Limb (tissue), 2 donors: ENCODE measurements around the gene ERICH2.

Experiments used
- DNase-seq, 2 donors: peaks; one replicate each; pipeline ENCODE4 v3.0.0-alpha.2; 2016; ENCODE audit errors: extremely low spot score in 2 of 2

Gene ERICH2

DNA sequence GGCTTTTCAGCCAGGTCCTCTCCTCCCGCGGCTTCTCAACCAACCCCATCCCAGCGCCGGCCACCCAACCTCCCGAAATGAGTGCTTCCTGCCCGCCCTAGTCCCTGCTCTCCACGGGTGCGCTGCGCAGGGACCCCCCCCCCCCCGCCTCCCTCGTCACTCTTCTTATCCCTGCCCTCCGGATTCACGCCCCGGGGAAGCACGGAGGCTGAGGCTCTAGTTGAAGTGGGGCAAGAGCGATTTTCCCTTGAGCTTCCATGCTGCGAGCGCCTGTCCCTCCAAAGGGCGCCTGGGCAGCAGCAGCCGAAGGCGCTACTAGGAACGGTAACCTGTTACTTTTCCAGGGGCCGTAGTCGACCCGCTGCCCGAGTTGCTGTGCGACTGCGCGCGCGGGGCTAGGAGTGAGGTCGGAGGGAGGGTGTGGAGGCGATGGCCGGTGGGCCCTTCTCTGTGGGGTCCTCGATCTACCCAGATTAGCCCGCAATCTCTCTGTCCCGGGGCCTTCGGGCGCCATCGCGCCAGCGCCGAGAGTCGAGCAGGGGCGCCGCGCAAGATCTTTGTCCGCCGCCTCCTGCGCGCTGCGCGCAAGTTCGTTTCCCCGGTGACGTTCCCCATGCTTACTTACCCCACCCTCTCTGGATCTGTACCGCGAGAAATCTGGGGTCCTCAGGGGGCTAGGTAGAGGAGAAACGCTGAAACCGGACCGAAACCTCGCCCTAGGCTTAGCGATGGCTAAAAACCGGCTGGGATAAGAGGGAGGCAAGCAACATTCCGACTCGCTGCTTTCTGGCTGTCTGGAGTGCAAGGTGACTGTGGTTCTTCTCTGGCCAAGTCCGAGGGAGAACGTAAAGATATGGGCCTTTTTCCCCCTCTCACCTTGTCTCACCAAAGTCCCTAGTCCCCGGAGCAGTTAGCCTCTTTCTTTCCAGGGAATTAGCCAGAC lies 47.2 kb downstream of the ERICH2 start:
- peak in 1 of 2 donors; percentile 64 for DNase-seq

DNA sequence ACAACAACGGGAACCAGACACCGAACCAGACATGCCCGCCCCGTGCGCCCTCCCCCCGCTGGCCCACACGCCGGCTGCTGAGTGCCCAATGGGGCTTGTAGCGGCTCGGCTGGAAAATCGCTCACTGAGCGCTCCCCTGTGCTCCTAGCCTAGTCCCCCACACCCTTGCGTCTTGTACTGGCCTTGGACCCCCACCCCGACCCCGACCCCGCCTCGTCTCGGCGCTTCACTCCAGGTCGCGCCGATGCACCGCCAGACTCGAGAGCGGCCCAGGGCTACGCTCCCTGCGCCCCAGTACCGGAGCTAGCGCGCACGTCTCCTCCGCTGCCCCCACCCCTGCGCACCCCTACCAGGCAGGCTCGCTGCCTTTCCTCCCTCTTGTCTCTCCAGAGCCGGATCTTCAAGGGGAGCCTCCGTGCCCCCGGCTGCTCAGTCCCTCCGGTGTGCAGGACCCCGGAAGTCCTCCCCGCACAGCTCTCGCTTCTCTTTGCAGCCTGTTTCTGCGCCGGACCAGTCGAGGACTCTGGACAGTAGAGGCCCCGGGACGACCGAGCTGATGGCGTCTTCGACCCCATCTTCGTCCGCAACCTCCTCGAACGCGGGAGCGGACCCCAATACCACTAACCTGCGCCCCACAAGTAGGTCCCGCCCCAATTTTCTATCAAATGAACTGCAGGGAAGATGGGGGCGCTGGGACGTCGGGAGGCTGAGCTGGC lies 48.0 kb downstream of the ERICH2 start:
- no peak for DNase-seq

DNA sequence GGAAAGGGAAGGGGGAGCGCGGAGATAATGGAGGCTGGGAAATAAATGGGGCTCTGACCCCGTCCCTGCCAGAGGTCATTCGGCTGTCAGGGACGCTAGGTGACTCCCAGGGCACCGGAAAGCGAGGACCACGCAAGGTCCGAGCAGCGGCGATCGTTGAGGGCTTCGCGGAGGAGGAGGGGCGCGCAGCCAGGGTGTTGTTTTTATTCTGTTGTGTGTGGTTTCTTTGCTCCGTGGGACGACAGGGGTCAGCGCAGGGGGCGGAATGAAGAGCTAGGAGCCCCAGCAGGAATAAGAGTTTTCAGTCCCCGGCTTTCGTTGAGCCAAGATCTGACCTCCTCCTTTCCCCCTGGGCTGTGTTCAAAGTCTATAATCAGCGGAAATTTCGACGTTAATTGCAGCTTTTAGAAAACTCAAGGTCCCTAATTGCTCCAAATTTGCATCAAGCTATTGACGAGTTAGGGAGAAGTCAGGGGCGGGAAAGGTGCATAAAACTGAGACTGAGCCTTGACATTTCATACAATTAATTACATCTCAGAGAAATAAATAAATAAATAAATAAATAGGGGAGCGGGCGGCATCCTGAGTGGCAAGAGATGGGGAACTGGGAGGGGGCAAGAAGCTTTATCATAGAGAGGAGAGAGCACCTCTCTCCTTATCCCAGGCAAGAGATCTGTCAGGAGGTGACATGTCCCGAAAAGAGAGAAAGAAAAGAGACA lies 48.7 kb downstream of the ERICH2 start:
- DNase-seq = no peak

DNA sequence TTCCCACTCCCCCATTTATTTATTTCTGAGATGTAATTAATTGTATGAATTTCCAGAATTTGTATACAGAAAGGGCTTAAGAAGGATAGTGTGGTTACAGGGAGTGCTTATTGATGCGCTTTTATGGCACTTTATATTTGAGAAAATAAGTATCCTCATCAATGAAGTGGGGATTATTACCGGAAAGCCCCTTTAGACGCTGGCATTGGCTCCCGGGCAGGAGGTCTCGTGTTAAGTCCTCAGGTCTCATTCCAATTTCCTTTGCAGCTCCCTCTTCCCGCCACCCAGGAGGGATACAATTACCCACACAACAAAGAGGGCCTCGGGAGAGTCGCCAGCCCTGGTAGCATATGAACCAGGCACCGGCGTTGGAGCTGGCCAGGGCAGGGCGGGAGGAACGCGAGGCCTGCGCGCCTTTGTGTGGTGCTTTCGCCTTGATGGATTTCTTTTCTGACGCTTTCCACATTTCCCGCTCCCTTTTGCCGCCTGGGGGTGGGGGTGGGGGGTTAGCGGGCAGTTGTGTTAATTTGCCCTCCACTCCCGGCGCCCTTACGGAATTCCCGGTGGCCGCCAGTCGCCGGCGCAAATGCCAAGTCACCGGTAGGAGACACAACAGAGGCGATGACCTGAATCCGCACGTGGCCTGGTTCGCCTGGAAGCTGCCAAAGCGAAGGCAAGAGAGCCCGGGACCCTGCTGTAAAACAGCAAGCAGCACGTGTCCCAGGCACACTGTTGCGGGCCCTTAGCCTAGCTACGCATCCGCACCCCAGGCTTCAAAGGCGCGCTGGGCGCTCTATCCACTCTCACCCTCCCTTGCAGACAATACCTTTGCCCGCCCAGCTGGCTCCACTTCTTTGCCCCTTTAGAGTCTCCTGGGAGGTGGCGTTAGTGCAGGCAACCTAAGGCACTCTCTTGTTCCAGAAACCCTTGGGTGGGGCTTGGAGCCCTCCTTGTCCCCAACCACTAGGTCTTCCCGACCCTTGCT lies 49.8 kb downstream of the ERICH2 start:
- no peak for DNase-seq

DNA sequence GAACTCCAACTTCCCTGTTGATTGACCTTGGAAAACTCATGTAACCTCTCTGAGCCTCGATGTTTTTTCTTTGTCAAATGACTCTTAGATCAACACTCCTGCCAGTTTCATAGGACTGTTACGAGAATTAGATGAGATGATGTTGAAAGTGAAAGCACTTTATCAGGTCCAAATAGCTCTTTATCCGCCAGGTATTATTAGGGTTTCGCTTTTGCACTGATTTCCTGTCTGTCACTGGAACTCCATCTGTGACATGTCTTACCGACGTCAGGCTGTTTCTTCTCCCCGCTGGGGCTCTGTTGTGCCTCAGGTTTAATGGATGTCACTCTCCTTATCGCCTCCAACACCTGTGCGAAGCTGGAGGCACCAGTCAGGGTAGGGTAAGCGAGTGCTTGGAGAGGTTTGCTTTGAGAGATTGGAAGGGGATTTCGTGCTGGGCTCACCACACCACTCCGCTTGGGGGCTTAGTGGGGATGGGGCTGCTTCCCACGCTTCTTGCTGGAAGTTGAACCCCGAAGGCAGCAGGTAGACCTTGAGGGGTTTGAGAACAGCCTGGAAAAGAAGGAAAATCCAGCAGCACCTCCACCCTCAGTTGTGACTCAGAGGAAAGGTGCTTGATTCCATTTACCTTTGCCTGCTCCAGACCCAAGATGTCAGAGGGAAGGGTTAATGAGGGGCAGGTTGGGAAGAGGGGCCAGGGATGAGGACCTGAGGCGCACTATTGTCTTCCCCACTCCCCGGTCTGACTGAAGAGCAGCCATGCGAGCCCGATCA lies 50.8 kb downstream of the ERICH2 start:
- no peak for DNase-seq

DNA sequence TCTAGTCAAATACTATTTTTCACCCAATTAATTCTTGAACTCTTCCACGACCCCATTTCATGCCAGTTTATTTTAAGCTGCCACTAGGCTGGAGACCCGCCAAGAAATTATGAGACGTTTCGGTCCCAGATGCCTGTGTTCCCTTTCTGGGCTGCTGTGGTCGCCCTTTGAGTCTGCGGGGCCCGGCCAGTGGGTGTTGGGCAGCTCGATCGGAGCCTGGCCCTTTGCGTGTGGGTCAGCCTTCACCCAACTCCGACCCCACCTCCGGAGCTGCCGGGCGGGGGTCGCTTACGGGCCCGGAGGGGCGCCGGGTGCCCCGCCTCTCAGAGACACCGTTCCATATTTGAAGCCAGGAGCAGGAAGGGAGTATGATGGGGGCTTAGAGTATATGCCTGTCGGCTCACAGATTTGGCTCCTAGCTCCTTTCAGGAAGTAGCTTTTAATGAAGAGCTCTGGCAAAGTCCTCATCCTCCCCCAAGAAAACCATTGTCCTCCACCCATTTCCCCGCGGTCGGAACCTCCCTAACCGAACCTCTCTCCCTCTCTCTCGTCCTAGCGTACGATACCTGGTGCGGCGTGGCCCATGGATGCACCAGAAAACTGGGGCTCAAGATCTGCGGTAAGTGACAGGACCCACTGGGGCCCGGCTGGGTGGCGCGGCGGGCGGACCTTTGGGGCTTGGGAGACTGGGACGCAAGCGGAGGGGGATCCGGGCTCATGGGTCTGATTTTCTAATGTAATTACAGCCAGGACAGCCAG lies 51.5 kb downstream of the ERICH2 start:
- no peak for DNase-seq

DNA sequence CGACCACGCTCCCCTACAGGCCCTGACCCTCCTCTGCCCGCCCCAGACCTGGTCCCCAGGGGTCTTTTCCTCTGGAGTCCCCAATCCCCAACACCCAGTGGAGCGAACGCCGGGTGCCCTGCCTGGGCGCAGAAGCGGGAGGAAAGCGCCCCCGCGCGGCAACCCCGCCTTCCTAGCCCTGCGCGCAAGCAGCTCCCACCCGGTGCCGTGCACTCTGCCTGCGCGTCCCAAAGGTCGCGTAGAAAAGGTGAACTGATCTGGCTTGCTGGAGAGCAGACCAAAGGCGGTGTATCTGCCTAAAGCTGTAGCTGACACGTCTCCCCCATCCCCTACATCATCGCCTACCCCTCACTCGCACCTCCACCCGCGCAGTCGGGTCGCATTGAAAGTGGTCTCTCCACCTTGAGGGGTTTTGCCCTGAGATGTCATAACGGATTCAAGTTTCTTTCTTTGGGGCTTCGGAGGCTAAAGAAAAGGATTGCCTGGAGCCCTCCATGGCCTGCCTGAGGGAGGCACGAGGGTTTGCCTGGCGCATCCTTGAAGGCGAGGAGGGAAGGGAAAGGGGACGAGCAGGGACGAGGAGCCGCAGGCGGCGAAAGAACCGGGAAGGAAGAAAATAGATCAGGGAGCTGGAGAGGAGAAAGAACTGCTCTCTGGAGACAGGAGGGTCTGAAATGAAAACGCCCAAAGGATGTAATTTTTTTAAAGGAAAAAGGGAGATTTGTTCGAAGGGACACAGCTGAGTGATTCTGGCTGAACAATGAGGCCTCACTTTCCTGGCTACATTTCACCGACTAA lies 52.3 kb downstream of the ERICH2 start:
- no peak for DNase-seq

DNA sequence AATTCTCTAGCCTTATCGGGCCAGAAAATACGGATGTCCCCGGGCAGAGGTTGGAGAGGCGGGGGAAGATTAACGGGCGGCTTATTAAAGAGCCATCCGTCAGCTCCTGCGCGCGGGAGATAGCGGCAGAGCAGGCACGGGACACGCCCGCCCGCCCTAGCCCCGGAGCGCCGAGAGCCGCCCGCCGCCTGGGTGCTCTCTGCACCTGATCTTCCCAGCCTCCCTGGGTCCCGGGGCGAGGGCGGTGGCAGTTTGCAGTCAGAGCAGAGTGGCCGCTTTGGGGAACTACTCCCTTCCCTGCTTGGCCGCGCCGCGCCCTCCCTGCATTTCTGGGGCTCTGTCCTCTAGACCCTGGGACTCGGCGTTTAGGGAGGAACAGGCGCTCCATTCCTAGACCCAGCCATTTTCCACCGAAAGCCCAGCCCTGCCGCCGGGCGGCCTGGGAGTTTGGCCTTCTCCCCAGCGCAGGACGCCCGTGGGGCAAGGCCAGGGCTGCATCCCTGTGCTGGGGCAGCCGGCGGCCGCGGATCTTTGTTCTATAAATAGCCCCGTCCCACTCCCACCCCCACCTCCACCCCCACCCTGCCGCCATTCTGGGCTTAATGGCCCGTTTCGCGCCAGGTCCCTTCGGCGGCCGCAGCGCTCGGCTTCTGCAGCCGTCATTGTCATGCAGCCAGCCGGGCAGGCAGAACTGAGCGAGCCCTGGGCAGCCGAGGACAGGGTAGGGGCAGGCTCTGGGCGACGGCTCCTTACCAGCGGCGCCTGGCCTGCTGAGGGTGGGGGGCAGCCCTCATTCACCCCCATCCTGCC lies 53.1 kb downstream of the ERICH2 start:
- DNase-seq = peak in 1 of 2 donors; percentile 54

DNA sequence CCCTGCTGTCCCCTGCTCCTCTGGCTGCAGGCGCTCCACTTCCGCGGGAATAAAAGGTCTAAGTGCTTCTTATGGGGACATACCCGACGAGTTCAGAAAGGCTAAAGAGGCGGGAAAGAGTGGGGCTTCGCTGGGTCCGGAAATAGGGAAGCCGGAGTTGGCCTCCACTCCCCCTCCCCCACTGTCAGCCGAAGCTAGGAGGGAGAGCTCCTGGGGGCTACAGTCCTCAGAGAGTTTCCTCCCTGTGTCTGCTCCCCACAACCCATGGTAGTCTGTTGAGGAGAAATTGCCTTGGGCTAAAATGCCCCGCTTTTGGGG lies 53.7 kb downstream of the ERICH2 start:
- DNase-seq = no peak

DNA sequence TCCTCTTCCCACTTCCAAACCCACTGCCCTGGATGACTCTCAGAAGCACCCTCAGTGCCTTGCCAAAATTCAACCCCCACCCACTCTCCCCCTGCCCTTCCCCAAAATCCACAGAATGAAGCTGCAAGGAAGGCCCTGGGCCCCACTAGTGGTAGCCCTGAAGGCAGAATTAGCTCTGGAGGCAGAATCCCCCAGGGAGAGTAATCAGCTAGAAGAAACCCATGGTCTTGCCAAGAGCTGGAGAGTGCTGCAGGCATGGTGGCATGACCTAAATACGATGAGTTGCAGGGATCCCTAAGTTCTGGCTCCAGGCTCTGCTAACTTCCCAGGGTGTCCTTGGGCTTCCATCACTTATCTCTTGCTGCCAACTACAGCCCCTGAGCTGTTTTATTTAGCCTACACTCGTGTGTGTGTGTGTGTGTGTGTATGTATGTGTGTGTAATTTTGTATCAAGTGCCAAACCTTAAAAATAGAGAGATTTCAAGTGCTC lies 54.4 kb downstream of the ERICH2 start:
- DNase-seq = no peak

DNA sequence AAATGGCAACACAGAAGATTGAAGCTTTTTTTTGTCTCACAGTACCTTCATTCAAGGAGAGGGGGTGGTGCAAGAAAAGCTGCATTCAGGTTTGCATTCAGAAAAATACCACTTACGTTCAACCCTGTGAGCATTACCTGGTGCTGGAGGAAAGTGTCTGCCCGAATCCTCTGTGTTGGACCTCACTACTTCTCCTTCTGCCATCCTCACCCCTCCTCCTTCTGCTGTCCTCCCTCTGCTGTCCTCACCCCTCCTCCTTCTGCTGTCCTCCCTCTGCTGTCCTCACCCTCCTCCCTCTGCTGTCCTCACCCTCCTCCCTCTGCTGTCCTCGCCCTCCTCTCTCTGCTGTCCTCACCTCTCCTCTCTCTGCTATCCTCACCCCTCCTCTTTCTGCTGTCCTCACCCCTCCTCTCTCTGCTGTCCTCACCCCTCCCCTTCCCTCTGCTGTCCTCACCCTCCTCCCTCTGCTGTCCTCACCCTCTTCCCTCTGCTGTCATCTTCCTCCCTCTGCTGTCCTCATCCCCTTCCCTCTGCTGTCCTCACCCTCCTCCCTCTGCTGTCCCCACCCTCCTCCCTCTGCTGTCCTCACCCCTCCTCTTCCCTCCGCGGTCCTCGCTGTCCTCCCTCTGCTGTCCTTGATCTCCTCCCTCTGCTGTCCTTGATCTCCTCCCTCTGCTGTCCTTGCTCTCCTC lies 57.8 kb downstream of the ERICH2 start:
- no peak for DNase-seq

DNA sequence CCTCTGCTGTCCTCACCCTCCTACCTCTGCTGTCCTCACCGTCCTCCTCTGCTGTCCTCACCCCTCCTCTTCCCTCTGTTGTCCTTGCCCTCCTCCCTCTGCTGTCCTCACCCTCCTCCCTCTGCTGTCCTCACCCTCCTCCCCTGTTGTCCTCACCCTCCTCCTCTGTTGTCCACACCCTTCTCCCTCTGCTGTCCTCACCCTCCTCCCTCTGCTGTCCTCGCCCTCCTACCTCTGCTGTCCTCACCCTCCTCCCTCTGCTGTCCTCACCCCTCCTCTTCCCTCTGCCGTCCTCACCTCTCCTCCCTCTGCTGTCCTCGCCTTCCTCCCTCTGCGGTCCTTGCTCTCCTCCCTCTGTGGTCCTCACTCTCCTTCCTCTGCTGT lies 58.3 kb downstream of the ERICH2 start:
- no peak for DNase-seq

DNA sequence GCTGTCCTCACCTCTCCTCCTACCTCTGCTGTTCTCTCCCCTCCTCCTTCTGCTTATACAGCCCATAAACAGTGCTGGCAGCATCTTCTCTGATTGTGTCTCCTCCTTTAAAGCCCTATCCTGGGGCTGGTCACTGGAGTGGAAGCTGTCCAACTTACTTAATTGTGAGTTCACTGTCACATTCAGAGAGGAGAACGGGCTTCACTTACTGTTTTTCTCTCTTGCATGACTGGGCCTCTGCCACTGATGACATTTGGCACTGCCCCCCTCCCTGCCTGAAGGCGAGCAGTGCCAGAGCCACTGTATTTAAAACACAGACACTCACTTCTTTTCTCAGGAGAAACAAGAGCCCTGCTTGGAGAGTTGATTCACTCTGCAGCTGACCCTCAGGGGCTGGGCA lies 58.9 kb downstream of the ERICH2 start:
- DNase-seq = no peak

DNA sequence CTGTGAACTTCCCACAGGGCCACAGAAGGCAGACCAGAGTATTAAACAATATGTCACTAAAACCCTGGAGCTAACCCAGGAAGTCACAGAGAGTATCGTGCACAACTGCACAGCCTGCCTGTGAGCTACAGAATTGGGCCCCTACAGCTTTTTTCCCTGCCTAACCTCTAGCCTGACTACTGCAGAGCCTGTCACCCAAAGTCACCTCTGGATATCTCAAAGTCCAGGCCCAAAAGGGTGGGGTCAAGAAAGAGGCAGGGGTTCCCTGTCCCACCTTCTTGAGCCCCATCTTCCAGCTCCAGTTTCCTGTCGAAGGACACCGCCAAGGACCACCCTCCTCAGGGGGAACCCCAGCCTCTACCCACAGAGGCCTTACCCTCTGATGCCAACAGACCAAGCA lies 60.0 kb downstream of the ERICH2 start:
- DNase-seq = no peak

DNA sequence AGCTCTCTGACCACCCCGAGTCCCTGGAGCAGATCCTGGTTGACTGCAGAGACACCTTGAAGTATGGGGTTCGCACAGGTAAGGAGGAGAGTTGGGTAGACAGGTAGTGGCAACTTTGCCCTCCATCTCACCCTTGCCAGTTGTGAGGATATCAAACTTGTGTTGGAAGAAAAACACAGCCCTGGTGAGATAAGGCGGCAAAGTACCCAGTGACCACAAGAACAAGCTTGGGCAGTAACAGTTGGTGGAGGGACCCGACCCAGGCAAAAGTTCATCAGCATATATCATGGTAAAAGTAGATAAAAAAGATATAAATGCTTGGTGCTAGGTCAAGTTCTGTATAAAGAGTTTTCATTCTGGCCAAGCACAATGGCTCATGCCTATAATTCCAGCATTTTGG lies 60.9 kb downstream of the ERICH2 start:
- no peak for DNase-seq

DNA sequence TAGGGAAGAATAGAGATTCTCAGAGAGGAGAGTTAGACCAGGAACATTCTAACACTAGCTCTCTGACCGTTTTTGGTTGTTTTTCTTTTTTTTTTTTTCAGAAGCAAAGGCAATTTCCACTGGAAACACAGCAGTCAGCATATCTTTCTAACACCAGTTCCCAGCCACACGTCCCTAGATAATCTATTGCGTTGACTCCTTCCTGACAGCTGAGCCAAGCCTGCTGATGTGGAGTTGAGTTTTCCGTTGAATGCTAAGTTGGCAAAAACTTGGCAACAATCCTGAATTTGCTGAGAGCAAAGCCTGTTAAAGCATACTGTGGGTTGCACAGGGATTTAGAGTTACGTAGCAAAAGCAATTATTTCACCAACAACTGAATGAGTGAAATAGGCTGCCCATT lies 65.8 kb downstream of the ERICH2 start:
- no peak for DNase-seq

DNA sequence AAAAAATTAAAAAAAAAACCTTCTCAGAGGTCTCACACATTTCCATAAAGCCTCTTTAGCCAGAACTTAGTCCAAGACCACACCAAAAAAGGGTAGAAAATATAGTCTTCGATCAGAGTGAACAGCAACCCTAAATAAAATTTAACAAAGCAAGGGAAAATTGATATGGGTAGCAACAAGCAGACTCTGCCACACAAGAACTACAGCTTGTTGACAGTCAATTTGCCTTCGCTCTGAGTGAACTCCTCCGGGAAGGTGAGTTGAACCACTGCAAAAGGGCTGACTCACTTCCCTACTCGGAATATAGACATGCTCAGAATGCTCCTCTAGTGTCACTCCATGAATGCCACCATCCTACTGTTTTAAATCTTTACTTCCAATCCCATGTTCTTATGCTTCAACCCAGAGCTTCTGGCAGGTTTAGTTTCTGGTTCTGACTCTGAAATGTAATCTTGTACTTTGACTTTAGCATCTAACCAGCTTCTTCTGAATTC lies 70.6 kb downstream of the ERICH2 start:
- no peak for DNase-seq
